Ovary (tissue), 3 donors: ENCODE data around the gene ODAD2.
"Not testable (repeated sequence)": the region's sequence is repeated elsewhere in the genome, so short reads cannot be mapped to it uniquely, and the experiment has no call there.

Experiments
- POLR2A ChIP-seq: fragments of 450-650 bp; IDR thresholded peaks from one replicate; pipeline ENCODE4 v1.6.1; 2017; ENCODE audit warnings: antibody characterized with exemption, mild to moderate bottlenecking, moderate library complexity
- TF ChIP-seq, protein P1 (sequence below), 3 donors: fragments of 450-650 bp in 2 of 3; fragments of 200-600 bp in 1 of 3; IDR thresholded peaks; one replicate each; pipeline versions ENCODE4 v1.5.1 to v1.8.0; 2016 to 2022; ENCODE audit warnings: antibody characterized with exemption in 3 of 3, mild to moderate bottlenecking in 1 of 3
- donor health status: DM: no; HTN: no; CAD: no.

DNA sequence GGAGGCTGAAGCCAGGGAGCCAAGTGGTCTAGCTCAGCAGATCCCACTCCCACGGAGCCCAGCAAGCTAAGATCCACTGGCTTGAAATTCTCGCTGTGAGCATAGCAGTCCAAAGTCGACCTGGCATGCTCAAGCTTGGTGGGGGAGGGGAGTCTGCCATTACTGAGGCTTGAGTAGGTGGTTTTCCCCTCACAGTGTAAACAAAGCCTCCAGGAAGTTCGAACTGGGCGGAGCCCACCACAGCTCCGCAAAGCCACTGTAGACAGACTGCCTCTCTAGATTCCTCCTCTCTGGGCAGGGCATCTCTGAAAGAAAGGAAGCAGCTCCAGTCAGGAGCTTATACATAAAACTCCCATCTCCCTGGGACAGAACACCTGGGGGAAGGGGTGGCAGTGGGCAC, 99.4 kb downstream of the ODAD2 start:
- TF ChIP-seq POLR2A = not testable (repeated sequence)
- TF ChIP-seq, protein P1, sequence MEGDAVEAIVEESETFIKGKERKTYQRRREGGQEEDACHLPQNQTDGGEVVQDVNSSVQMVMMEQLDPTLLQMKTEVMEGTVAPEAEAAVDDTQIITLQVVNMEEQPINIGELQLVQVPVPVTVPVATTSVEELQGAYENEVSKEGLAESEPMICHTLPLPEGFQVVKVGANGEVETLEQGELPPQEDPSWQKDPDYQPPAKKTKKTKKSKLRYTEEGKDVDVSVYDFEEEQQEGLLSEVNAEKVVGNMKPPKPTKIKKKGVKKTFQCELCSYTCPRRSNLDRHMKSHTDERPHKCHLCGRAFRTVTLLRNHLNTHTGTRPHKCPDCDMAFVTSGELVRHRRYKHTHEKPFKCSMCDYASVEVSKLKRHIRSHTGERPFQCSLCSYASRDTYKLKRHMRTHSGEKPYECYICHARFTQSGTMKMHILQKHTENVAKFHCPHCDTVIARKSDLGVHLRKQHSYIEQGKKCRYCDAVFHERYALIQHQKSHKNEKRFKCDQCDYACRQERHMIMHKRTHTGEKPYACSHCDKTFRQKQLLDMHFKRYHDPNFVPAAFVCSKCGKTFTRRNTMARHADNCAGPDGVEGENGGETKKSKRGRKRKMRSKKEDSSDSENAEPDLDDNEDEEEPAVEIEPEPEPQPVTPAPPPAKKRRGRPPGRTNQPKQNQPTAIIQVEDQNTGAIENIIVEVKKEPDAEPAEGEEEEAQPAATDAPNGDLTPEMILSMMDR (IDR thresholded peaks at IDR 0.05) = not testable (repeated sequence)
